Measurements from ENCODE around the gene DNASE2B.

The DNASE2B gene

GRCh38 chr1:84452436-84452835 lies 54.2 kb downstream of the DNASE2B start:
- DNase-seq (ENCODE audit: low read depth), result no peak

- no peak for DNase-seq (ENCODE audit: low read depth)
These were observed 63.8 kb downstream of the DNASE2B start for GRCh38 chr1:84462118-84462517.
